ENCODE data around the gene SPRED2. TPM values are rescaled to one million over a fixed set of nuclear protein-coding genes. Genes with fewer than 3 reads are reported as not detected.

SPRED2 gene
- polyA plus RNA-seq, 2 of the 4 experiments (the other 2 are of a cell fraction): 20.6 to 29.3 TPM

DNA sequence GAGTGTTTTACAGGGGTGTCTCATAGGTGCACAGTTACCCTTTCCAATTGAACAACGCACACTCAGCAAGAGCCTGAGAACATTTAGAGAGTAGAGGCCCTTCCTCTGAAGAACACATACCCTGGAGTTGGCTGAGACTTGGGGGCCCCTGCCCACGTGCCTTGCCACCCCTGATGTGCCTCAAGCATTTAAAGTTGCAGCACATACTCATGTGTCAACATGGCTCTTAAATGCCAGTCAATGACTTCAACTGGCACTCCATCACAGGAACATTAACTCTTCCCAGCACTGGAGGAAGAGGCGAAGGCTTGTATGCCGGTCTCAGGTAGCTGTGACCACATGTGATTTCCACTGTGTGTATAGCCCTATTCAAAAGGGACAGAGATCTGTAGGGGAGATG is 57.4 kb downstream of the SPRED2 start:
- ChIA-PET CTCF (interaction anchor here (1.0 to 1.9 kb wide), 3 partner anchors 8 to 110 kb away, joined by 3 to 8 read pairs (median 5); no protein-coding TSS in a partner anchor), POLR2A (interaction anchor here (1.2 to 1.3 kb wide), 2 partner anchors 8 to 61 kb away, joined by 4 read pairs; no protein-coding TSS in a partner anchor)
- ATAC-seq: no peak
- FAIRE-seq: no peak
- Histone ChIP-seq H3K9me3 (no peaks in the 10 kb centered on the region), H3K4me2 (peak overlapping the region; percentile 64; the same call in 1 of the 3 replicates), H3K4me3 (no peak overlapping the region), H3K4me1 (peaks cover 77% of the 10 kb centered on the region), H3K27ac (no peak overlapping the region)
- TF ChIP-seq JUNB (IDR thresholded peaks at IDR 0.05) (no peak), MYC (IDR thresholded peaks at IDR 0.05; ENCODE audit: borderline replicate concordance, low read length) (no peak), HDAC2 (IDR thresholded peaks at IDR 0.05) (no peak), EHMT2 (IDR thresholded peaks at IDR 0.05; ENCODE audit: low read depth) (no peak), FOSB (CRISPR knock-in tag; IDR thresholded peaks at IDR 0.05) (no peak), EHF (CRISPR knock-in tag; IDR thresholded peaks at IDR 0.05) (no peak), NPAS2 (CRISPR knock-in tag; IDR thresholded peaks at IDR 0.05; ENCODE audit: borderline replicate concordance) (no peak), ZFP36 (IDR thresholded peaks at IDR 0.05; ENCODE audit: borderline replicate concordance, partially characterized antibody) (no peak), CBX8 (IDR thresholded peaks at IDR 0.05) (no peak), RARB (CRISPR knock-in tag; IDR thresholded peaks at IDR 0.05) (no peak), ESRRA (IDR thresholded peaks at IDR 0.05; ENCODE audit: borderline replicate concordance, low read length) (no peak), CHD4 (IDR thresholded peaks at IDR 0.05; ENCODE audit: borderline replicate concordance) (no peak), MAFK (IDR thresholded peaks at IDR 0.05; ENCODE audit: partially characterized antibody) (no peak), KDM1A (IDR thresholded peaks at IDR 0.05; ENCODE audit: low read depth) (no peak), FOXS1 (CRISPR knock-in tag; IDR thresholded peaks at IDR 0.05) (no peak)
- TF ChIP-seq, protein P1, sequence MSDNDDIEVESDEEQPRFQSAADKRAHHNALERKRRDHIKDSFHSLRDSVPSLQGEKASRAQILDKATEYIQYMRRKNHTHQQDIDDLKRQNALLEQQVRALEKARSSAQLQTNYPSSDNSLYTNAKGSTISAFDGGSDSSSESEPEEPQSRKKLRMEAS (IDR thresholded peaks at IDR 0.05): no peak
- TF ChIP-seq, protein P2, sequence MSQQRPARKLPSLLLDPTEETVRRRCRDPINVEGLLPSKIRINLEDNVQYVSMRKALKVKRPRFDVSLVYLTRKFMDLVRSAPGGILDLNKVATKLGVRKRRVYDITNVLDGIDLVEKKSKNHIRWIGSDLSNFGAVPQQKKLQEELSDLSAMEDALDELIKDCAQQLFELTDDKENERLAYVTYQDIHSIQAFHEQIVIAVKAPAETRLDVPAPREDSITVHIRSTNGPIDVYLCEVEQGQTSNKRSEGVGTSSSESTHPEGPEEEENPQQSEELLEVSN (IDR thresholded peaks at IDR 0.05; ENCODE audit: borderline replicate concordance, low read depth): no peak
- TF ChIP-seq, protein P3, sequence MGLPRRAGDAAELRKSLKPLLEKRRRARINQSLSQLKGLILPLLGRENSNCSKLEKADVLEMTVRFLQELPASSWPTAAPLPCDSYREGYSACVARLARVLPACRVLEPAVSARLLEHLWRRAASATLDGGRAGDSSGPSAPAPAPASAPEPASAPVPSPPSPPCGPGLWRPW (IDR thresholded peaks at IDR 0.05): no peak
- TF ChIP-seq, protein P4, sequence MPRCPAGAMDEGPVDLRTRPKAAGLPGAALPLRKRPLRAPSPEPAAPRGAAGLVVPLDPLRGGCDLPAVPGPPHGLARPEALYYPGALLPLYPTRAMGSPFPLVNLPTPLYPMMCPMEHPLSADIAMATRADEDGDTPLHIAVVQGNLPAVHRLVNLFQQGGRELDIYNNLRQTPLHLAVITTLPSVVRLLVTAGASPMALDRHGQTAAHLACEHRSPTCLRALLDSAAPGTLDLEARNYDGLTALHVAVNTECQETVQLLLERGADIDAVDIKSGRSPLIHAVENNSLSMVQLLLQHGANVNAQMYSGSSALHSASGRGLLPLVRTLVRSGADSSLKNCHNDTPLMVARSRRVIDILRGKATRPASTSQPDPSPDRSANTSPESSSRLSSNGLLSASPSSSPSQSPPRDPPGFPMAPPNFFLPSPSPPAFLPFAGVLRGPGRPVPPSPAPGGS (IDR thresholded peaks at IDR 0.05): no peak
- WGBS (ENCODE audit: missing lambda C conversion rate): 92% methylated on average over 4 of the region's 4 CpGs
- DNase-seq (ENCODE audit: low read depth in 1 of 2, low spot score in 1 of 2): no peak

DNA sequence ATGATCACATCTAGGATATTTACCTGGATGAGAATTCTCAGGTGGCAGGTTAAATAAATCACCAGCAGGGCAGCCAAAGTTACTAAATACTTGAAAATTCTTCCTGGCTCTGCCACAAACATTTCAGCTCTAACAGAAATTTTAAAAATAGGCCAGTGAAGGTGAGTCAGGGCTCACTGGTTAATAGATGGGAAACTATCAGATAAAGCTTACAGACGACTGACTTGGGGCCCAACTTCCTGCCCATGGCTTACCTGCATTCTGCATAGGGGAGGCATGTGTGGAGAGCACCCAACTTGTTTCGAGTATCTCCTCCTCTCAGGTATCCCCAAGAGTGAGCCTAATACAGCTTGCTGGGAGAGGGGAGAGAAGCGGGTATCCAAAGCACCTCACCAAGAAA is 57.8 kb downstream of the SPRED2 start:
- no peak for FAIRE-seq
- TF ChIP-seq ZC3H11A (IDR thresholded peaks at IDR 0.05) (no peak), KDM5A (IDR thresholded peaks at IDR 0.05) (no peak), HOXB5 (CRISPR knock-in tag; IDR thresholded peaks at IDR 0.05) (no peak), CBX8 (IDR thresholded peaks at IDR 0.05) (no peak), HDAC2 (IDR thresholded peaks at IDR 0.05) (no peak)
- no peak for ATAC-seq
- no peak for DNase-seq (ENCODE audit: low read depth in 1 of 2, low spot score in 1 of 2)
- Histone ChIP-seq H3K4me3 (no peak overlapping the region), H3K9me3 (no peaks in the 10 kb centered on the region), H3K4me1 (peaks cover 73% of the 10 kb centered on the region), H3K4me2 (peak overlapping the region; percentile 64; the same call in 2 of the 3 replicates), H3K27ac (no peak overlapping the region)
- WGBS (ENCODE audit: missing lambda C conversion rate): 78% methylated on average over 3 of the region's 3 CpGs
- ChIA-PET CTCF (interaction anchor here (1.0 to 1.9 kb wide), 4 partner anchors 8 to 109 kb away, joined by 3 to 8 read pairs (median 4); no protein-coding TSS in a partner anchor), POLR2A (interaction anchor here (0.8 to 1.3 kb wide), 2 partner anchors 62 to 147 kb away, joined by 3 to 4 read pairs; partner anchors contain the start of gene ACTR2)

DNA sequence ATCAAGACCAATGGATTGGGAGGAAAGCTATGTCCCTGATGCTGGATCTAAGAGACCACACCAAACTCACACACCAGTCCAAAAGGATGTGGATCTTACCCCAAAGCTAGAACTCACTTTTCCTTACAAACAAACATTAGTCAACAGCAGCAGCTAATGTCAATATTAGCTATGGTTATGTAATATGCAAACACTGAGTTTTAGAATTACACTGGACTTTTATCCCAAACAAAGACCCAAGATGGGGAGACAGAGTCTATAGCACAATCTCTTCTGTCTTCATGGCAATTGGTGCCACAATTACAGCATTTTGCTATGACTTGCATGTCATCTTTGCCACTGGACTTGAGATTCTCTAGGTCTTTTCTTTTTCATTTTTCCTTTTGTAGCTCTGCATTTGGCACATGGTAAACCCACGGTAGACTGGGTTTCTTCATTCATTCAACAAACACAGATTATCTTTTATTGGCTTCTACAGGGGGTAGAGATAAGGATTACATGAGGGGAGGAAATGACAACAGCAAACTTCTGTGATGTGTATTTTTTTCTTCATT is 59.0 kb downstream of the SPRED2 start:
- Histone ChIP-seq H3K4me3 (no peak overlapping the region), H3K27ac (0 out of 6 replicates have a peak overlapping the region, but pooled peaks of 1 of the 2 experiments have one; percentile 8), H3K9me3 (no peaks in the 10 kb centered on the region), H3K4me1 (peaks cover 70% of the 10 kb centered on the region), H3K4me2 (peak overlapping the region; percentile 64)
- CTCF ChIA-PET: interaction anchor here (0.6 to 1.9 kb wide), 10 partner anchors 9 to 851 kb away, joined by 3 to 9 read pairs (median 4); partner anchors contain the start of gene SPRED2
- DNase-seq (ENCODE audit: low read depth in 1 of 2, low spot score in 1 of 2): peak in 1 of 2 experiments; percentile 58
- peak; percentile 48 to 62; a peak in 3 of 6 replicates for ATAC-seq
- 7% methylated on average over 1 of the region's 1 CpG for WGBS (ENCODE audit: missing lambda C conversion rate)
- FAIRE-seq: no peak
- POLR2A ChIA-PET: interaction anchor here (0.7 to 1.1 kb wide), 3 partner anchors 9 to 63 kb away, joined by 3 to 4 read pairs (median 4); no protein-coding TSS in a partner anchor
- TF ChIP-seq, protein P4 (IDR thresholded peaks at IDR 0.05): peak; percentile 85; the same call in 1 of the 3 replicates
- TF ChIP-seq CHD4 (IDR thresholded peaks at IDR 0.05; ENCODE audit: borderline replicate concordance) (no peak), ZFP36 (IDR thresholded peaks at IDR 0.05; ENCODE audit: borderline replicate concordance, partially characterized antibody) (peak; percentile 33), CEBPB (IDR thresholded peaks at IDR 0.05) (peak; percentile 97), EP300 (IDR thresholded peaks at IDR 0.05) (peak; percentile 31 to 61; a peak in 2 of 5 replicates), PHF8 (IDR thresholded peaks at IDR 0.05; ENCODE audit: borderline replicate concordance, low read depth) (no peak), FOSL2 (IDR thresholded peaks at IDR 0.05) (0 out of 2 replicates have a peak, but pooled peaks have one; percentile 33), FOSL2 (CRISPR knock-in tag; IDR thresholded peaks at IDR 0.05) (peak; percentile 69), ZSCAN20 (CRISPR knock-in tag; IDR thresholded peaks at IDR 0.05) (no peak), RAD21 (conservative IDR thresholded peaks at IDR 0.05 in 1 of 2, IDR thresholded peaks at IDR 0.05 in 1 of 2) (0 out of 5 replicates have a peak, but pooled peaks of 1 of the 2 experiments have one; percentile 7)
- TF ChIP-seq, protein P3 (IDR thresholded peaks at IDR 0.05): peak; percentile 75; the same call in 1 of the 2 replicates
- TF ChIP-seq, protein P1 (IDR thresholded peaks at IDR 0.05): peak; percentile 52
